GM19463 (cell line): ENCODE data around the gene ZCCHC12.

Experiments used
- ATAC-seq: cut with Tn5 transposase; IDR thresholded peaks from one replicate; pipeline ENCODE4 v1.9.1; 2021; ENCODE audit warnings: mild to moderate bottlenecking, moderate library complexity; ENCODE audit not compliant: unreplicated experiment

ZCCHC12 gene

DNA sequence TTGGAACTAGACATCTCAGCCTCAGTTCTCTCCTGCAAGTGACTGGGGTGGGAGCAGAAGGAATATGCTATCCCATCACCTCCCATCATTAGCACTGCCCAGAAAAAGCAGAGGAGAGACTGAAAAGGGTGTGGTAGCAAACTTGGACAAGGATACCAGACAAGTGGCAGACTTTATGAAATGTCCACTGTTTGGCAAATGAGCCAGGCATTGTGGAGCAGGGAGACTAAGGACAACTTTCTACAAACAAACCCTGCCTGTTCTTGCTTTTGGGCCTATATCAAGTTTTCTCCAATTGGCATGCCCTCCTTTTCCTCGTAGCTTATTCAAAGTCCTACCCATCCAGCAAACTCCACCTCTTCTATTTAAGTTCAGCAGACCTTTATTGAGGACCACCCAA lies 41.6 kb downstream of the ZCCHC12 start:
- ATAC-seq: no peak

DNA sequence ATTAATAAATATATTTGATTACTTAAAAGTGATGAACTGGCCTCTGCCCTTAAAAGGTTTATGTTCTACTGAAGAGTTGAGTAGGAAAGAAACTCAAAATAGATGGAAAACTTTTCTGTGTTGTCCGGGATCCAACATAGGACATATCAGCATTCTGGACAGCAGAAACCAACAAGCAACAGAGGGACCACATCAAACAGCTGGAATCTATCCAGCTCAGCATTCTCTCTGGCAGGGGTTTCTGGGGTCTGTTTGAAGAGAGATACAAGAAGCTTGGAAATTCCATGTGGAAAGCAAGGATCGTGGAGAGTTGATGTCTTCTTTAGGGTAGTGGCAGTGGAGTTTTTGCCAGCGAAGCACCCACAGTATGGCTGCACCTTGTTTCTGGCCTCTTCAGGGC lies 43.6 kb downstream of the ZCCHC12 start:
- no peak for ATAC-seq

DNA sequence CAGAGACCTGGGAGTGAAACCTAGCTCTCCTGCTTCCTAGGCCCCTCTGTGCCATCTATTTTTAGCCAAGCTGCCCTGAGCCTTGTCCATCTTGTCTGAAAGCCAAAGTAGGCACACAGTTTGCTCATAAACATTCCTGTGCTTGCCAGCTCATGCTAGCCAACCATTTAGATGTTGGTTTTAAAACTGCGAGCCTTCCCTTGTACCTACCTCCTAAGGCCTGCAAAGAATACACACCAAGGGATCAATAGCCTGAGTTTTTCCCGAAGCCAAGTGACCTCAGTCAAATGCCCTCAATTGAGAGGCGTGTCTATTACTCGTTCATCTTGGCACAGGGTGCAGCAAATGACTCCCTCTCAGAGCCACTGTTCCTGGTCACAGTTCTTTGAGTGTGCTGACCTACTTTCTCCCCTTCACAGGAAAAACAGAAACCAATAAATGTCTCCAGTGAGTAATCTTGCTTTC lies 48.5 kb downstream of the ZCCHC12 start:
- no peak for ATAC-seq
